Transverse colon (tissue), 3 donors: Measurements from ENCODE around the gene FMO1.

Source experiments
- POLR2A ChIP-seq: fragments of 450-650 bp; IDR thresholded peaks from one replicate; pipeline ENCODE4 v1.6.1; 2016; ENCODE audit warnings: antibody characterized with exemption, mild to moderate bottlenecking, moderate library complexity
- TF ChIP-seq, protein P1 (sequence below), 5 experiments: fragments of 200-600 bp in 3 of 5; fragments of 450-650 bp in 2 of 5; sonication (generic) in 3 of 5; IDR thresholded peaks; 1 replicate in 2 of 5; 2 replicates in 3 of 5; pipeline ENCODE4 v1.5.1; 2016 to 2017; ENCODE audit warnings: antibody characterized with exemption in 5 of 5, inconsistent platforms in 3 of 5, mild to moderate bottlenecking in 2 of 5, moderate library complexity in 1 of 5

DNA sequence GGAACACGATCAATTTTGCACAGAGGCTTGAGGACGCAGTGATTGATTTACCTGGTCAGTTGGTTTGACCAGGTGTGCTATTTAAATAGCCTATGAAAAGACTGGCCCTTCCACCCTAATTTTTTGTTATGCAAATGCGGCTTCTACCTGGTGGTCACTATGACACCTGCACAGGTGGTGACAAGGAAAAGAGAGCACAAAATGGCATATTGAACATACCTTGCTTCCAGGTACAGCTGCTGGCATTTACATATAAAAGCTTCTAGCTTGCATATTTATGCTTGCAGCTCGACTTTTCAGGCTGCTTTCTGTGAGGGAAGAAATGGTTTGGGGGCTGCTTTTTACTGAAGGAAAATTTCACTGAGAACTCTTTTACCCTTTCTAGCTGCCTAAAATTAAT lies 50.4 kb downstream of the FMO1 start:
- TF ChIP-seq, protein P1, sequence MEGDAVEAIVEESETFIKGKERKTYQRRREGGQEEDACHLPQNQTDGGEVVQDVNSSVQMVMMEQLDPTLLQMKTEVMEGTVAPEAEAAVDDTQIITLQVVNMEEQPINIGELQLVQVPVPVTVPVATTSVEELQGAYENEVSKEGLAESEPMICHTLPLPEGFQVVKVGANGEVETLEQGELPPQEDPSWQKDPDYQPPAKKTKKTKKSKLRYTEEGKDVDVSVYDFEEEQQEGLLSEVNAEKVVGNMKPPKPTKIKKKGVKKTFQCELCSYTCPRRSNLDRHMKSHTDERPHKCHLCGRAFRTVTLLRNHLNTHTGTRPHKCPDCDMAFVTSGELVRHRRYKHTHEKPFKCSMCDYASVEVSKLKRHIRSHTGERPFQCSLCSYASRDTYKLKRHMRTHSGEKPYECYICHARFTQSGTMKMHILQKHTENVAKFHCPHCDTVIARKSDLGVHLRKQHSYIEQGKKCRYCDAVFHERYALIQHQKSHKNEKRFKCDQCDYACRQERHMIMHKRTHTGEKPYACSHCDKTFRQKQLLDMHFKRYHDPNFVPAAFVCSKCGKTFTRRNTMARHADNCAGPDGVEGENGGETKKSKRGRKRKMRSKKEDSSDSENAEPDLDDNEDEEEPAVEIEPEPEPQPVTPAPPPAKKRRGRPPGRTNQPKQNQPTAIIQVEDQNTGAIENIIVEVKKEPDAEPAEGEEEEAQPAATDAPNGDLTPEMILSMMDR (IDR thresholded peaks at IDR 0.05): no peak
- TF ChIP-seq POLR2A: no peak
